GM21576 (cell line): ENCODE measurements around the gene WNT5B.
"Not testable (repeated sequence)": the region's sequence is repeated elsewhere in the genome, so short reads cannot be mapped to it uniquely, and the experiment has no call there.

ENCODE experiments used
- ATAC-seq: cut with Tn5 transposase; IDR thresholded peaks from one replicate; pipeline ENCODE4 v1.9.1; 2021; ENCODE audit warnings: mild to moderate bottlenecking, moderate library complexity; ENCODE audit not compliant: unreplicated experiment

Gene WNT5B

GRCh38 chr12:1680804-1681492, 51.9 kb downstream of the WNT5B start:
- no peak for ATAC-seq

- ATAC-seq, result no peak
Measured at GRCh38 chr12:1681493-1681807, 52.4 kb downstream of the WNT5B start.

DNA sequence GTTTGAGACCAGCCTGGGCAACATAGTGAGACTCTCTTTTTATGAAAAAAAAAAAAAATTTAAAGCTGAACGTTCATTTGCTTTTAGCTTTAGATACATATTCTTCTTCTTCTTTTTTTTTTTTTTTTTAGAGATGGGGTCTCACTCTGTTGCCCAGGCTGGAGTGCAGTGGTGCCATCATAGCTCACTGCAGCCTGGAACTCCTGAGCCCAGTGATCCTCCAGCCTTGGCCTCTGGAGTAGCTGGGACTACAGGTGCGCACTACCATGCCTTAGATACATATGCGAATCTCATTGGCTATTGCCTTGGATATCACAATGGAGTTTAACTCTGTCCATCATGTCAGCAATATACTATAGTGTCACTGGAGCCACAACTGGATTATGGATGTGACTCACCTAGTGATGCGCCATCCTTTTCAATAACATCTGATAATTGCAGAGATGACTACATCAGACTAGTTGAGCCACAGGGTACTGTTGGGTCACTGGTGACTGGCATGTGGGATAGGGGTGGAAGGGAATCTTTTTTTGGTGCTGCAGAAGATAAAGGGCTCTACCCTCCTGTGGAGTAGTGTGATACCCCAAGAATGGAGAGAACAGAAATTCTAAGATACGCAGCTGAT, 59.2 kb downstream of the WNT5B start:
- ATAC-seq, result no peak

- peak; percentile 95 for ATAC-seq
Measured at GRCh38 chr12:1690578-1691122, 61.6 kb downstream of the WNT5B start, which contains the start of gene ADIPOR2. Gene ADIPOR2 (plus strand): TSS chr12:1691070. CDS start chr12:1754344, 63,274 bp downstream.

- peak; percentile 36 for ATAC-seq
Measured at GRCh38 chr12:1691123-1692007, 62.3 kb downstream of the WNT5B start.

GRCh38 chr12:1692226-1692625, 63.2 kb downstream of the WNT5B start:
- no peak for ATAC-seq

DNA sequence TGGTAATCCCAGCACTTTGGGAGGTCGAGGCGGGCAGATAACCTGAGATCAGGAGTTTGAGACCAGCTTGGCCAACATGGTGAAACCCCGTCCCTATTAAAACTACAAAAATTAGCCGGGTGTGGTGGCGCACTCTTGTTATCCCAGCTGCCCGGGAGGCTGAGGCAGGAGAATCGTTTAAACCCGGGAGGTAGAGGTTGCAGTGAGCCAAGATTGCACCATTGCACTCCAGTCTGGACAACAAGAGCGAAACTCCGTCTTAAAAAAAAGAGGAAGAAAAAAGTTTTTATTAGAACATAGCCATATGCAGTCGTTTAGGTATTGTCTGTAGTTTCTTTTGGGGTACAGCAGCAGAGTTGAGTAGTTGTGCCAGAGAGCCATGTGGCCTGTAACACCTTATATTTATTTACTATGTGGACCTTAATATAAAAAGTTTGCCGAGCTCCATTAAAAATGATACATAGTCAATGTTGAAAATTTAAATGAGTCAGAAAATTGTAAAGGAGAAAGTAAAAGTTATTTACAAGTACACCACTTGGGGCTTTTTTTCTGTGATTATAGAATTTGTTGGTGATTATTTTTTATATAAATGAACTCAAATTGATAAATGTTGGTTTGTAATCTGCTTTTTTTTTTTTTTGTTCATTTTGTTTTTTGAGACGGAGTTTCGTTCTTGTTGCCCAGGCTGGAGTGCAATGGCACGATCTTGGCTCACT, 64.0 kb downstream of the WNT5B start:
- no peak for ATAC-seq

- ATAC-seq, result not testable (repeated sequence)
Measured at GRCh38 chr12:1695097-1695496, 66.1 kb downstream of the WNT5B start.

- no peak for ATAC-seq
Measured at GRCh38 chr12:1695886-1696670, 67.0 kb downstream of the WNT5B start.

GRCh38 chr12:1696800-1697199, 67.8 kb downstream of the WNT5B start:
- ATAC-seq, result no peak
